NT2/D1 (cell line): ENCODE measurements around the gene NAA40.

Experiments used
- DNase-seq: peaks from one replicate; pipeline ENCODE4 v3.0.0-alpha.2; 2011; ENCODE audit warnings: low read depth, low spot score
- H3K27me3 ChIP-seq: 2 replicates; pipeline ENCODE4 v1.6.0; 2011; ENCODE audit warnings: mild to moderate bottlenecking; ENCODE audit not compliant: insufficient read length, insufficient read depth
- H3K36me3 ChIP-seq: 2 replicates; pipeline ENCODE4 v1.6.1; 2011; ENCODE audit warnings: mild to moderate bottlenecking, low read length, mixed read lengths; ENCODE audit not compliant: insufficient read depth, insufficient read length
- H3K4me1 ChIP-seq: 2 replicates; pipeline ENCODE4 v1.5.1; 2011; ENCODE audit not compliant: insufficient read depth, insufficient read length
- H3K4me3 ChIP-seq: 2 replicates; pipeline ENCODE4 v1.5.1; 2011; ENCODE audit warnings: low read depth; ENCODE audit not compliant: insufficient read length
- H3K9ac ChIP-seq: 2 replicates; pipeline ENCODE4 v1.6.0; 2011; ENCODE audit warnings: low read depth; ENCODE audit not compliant: insufficient read length
- H3K9me3 ChIP-seq: 2 replicates; pipeline ENCODE4 v1.5.1; 2011; ENCODE audit warnings: mild to moderate bottlenecking, low read length; ENCODE audit not compliant: insufficient read depth
- SUZ12 ChIP-seq: IDR thresholded peaks from 2 replicates; pipeline ENCODE4 v1.6.1; 2011; ENCODE audit not compliant: insufficient read length, insufficient read depth; ENCODE audit errors: extremely low read depth
- YY1 ChIP-seq: IDR thresholded peaks from 2 replicates; pipeline ENCODE4 v1.6.1; 2011; ENCODE audit not compliant: insufficient read length, insufficient read depth
- ZNF274 ChIP-seq: IDR thresholded peaks from 2 replicates; pipeline ENCODE4 v1.6.1; 2011; ENCODE audit warnings: mild to moderate bottlenecking, low read depth, low read length

The NAA40 gene

DNA sequence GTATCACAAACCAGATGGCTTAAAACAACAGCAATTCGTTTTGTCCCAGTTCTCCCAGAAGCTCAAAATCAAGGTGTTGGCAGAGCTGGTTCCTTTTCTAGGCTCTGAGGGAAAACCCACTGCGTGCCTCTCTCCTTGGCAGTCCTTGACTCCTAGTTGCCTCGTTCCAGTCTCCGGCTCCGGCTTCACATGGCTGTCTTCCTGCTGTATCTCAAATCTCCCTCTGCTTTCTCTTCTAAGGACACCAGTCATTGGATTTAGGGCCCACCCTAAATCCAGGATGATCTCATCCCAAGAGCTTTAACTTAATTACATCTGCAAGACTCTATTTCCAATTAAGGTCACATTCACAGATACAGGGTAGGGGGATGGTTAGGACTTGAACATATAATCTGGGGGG is 9.2 kb upstream of the NAA40 start:
- no peak overlapping the region for H3K9ac ChIP-seq
- no peaks in the 10 kb centered on the region for H3K36me3 ChIP-seq
- no peak for DNase-seq
- H3K4me1 ChIP-seq: peaks cover 12% of the 10 kb centered on the region
- no peaks in the 10 kb centered on the region for H3K9me3 ChIP-seq
- TF ChIP-seq YY1: no peak
- no peak for TF ChIP-seq ZNF274
- TF ChIP-seq SUZ12: no peak
- H3K27me3 ChIP-seq: no peaks in the 10 kb centered on the region
- H3K4me3 ChIP-seq: no peak overlapping the region

DNA sequence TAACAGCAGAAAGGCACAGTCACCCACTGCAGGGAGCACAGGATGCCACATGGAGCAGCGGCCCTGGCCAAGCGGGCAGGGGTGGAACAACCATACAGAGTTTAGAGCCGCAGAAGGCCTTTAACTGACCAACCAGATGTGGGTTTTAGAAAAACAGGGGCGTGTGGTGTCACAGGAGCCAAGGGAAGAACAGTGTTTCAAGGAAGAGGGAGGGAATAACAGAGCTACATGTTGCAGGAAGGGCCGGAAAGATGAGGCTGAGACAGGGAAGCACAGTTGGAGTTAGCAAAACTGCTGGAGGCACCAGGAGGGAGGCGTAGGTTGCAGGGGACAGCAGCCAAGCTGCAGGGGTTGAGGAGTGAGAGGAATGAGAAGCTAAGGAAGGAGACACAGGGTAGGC is 7.8 kb upstream of the NAA40 start:
- no peaks in the 10 kb centered on the region for H3K27me3 ChIP-seq
- H3K4me3 ChIP-seq: no peak overlapping the region
- H3K9ac ChIP-seq: no peak overlapping the region
- no peak for TF ChIP-seq SUZ12
- no peak for DNase-seq
- no peaks in the 10 kb centered on the region for H3K36me3 ChIP-seq
- peaks cover 12% of the 10 kb centered on the region for H3K4me1 ChIP-seq
- H3K9me3 ChIP-seq: no peaks in the 10 kb centered on the region

DNA sequence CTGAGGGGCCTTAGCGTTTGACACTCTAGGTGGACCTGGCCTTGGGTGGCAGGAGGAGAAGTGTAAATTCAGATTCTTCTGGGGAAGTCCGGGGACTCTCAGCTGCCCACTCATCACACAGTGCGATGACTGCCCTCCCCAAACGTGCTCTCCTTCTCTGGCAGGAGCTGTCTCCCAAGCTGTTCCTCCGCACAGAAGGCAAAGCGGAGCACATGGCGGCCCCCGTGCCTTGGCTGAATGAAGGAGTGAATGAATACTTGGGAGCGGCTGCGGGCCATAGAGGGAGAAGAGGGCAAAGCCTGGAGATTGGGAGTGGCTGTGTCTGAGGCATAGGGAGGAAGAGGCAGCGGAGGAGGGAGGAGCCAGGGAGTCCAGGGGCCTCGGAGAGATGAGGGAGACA is 6.9 kb upstream of the NAA40 start:
- peak overlapping the region; percentile 8 for H3K9ac ChIP-seq
- H3K36me3 ChIP-seq: no peaks in the 10 kb centered on the region
- H3K9me3 ChIP-seq: no peaks in the 10 kb centered on the region
- no peak overlapping the region for H3K4me3 ChIP-seq
- no peaks in the 10 kb centered on the region for H3K27me3 ChIP-seq
- no peak for TF ChIP-seq YY1
- TF ChIP-seq SUZ12: no peak
- no peak for TF ChIP-seq ZNF274
- no peak for DNase-seq
- peaks cover 12% of the 10 kb centered on the region for H3K4me1 ChIP-seq

DNA sequence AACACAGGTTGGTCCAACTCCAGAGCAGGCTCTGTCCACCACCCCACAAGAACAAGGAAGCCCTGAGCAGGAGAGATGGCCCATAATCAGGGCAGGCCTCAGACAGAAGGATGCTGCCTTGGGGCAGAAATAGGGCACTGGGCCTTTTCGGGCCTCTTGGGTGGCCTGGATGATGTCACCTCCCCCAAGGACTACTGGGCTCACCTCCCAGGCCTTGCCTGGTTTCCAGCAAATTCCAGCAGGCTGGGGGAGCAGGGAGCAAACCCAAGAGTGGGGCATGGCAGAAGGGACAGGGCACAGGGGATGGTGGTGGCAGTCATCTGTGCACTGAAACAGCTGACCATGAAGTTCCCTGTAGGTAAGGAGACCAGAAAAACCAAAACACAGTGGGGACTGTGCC is 5.3 kb upstream of the NAA40 start:
- Histone ChIP-seq H3K4me3 (no peak overlapping the region), H3K9ac (no peak overlapping the region), H3K9me3 (no peaks in the 10 kb centered on the region), H3K4me1 (peaks cover 12% of the 10 kb centered on the region), H3K27me3 (no peaks in the 10 kb centered on the region), H3K36me3 (no peaks in the 10 kb centered on the region)
- TF ChIP-seq SUZ12 (no peak), YY1 (no peak), ZNF274 (no peak)
- DNase-seq: no peak

DNA sequence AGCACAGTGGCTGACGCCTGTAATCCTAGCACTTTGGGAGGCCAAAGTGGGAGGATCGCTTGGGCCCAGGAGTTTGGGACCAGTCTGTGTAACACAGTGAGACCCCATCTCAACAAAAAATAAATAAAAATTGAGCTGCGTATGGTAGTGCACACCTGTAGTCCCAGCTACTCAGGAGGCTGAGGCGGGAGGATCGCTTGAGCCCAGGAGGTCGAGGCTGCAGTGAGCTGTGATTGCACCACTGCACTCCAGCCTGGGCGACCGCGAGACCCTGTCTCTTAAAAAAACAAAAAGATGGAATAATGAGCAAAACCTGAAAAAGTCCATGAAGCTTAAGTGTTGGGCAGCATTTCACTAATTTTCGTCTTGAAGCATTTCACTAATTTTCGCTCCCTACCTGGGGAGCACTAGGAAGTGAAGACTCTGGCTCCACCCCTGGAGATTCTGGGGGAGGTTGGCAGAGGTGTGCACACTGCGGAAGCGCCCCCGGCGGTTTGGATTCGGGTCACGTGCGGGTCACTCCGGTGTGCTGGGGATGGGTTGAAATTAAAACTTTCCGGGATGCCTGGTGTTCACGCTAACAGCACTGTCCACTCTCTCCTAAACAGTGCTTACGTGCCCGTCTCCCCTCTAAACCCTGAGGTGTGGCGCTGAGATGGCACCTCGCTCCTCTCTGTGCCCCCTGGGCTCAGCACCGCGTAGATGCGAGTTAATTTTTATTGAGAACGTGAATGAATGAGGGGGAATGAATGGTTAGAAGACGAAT is 906 bp upstream of the NAA40 start:
- no peaks in the 10 kb centered on the region for H3K27me3 ChIP-seq
- TF ChIP-seq SUZ12: no peak
- no peak for TF ChIP-seq YY1
- TF ChIP-seq ZNF274: no peak
- peak overlapping the region; percentile 79 for H3K9ac ChIP-seq
- peaks cover 18% of the 10 kb centered on the region for H3K36me3 ChIP-seq
- no peak for DNase-seq
- no peaks in the 10 kb centered on the region for H3K9me3 ChIP-seq
- peaks cover 6% of the 10 kb centered on the region for H3K4me1 ChIP-seq
- peak overlapping the region; percentile 54 for H3K4me3 ChIP-seq

GRCh38 chr11:63939397-63939891 is 642 bp downstream of the NAA40 start:
- peaks cover under 1% of the 10 kb centered on the region for H3K4me1 ChIP-seq
- H3K36me3 ChIP-seq: peaks cover 23% of the 10 kb centered on the region
- no peak for DNase-seq
- no peaks in the 10 kb centered on the region for H3K27me3 ChIP-seq
- TF ChIP-seq ZNF274: no peak
- no peak for TF ChIP-seq YY1
- TF ChIP-seq SUZ12: no peak
- H3K4me3 ChIP-seq: peak overlapping the region; percentile 69
- H3K9me3 ChIP-seq: no peaks in the 10 kb centered on the region
- H3K9ac ChIP-seq: peak overlapping the region; percentile 84

DNA sequence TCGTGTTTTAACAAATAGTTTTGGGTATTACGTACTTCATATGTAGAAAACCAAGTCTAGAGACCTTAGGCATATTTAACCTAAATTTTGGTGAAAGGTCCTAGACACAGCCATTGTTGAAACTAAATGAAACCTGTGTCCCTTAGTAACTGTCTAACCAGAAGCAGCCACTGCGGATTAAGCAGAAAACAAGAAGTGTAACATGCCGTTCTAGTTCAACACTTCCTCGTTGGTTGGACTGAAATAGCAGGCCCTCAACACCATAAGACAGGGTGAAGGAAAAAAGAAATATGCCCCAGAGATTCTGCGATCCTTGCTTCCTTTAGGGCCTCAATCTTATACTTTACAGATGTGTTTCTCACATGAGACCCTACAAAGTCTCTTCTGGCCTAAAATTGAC is 2.0 kb downstream of the NAA40 start:
- peaks cover 6% of the 10 kb centered on the region for H3K4me1 ChIP-seq
- DNase-seq: no peak
- no peak overlapping the region for H3K4me3 ChIP-seq
- peaks cover 30% of the 10 kb centered on the region for H3K36me3 ChIP-seq
- H3K9me3 ChIP-seq: no peaks in the 10 kb centered on the region
- H3K27me3 ChIP-seq: no peaks in the 10 kb centered on the region
- TF ChIP-seq SUZ12: no peak
- no peak for TF ChIP-seq YY1
- TF ChIP-seq ZNF274: no peak
- no peak overlapping the region for H3K9ac ChIP-seq

- Histone ChIP-seq H3K4me3 (no peak overlapping the region), H3K9me3 (no peaks in the 10 kb centered on the region), H3K27me3 (no peaks in the 10 kb centered on the region), H3K4me1 (peaks cover 6% of the 10 kb centered on the region), H3K9ac (no peak overlapping the region), H3K36me3 (peaks cover 40% of the 10 kb centered on the region)
- TF ChIP-seq ZNF274: no peak
- DNase-seq: no peak
Measured at GRCh38 chr11:63941901-63942300, 3.1 kb downstream of the NAA40 start.
